ENCODE data around the gene UPK2. TPM values are rescaled to one million over a fixed set of nuclear protein-coding genes. Genes with fewer than 3 reads are reported as not detected.

The UPK2 gene

GRCh38 chr11:119000906-119001305, 44.8 kb downstream of the UPK2 start:
- Histone ChIP-seq H3K4me3 (replicated peaks; ENCODE audit: insufficient read depth, low read length) (no peak overlapping the region), H3K27ac (replicated peaks) (no peak overlapping the region), H3K27me3 (ENCODE audit: insufficient read depth, poor library complexity, severe bottlenecking) (no peaks in the 10 kb centered on the region)
- DNase-seq (ENCODE audit: low read depth in 1 of 2, low spot score in 1 of 2): no peak
- TF ChIP-seq CTCF (IDR thresholded peaks at IDR 0.05; ENCODE audit: insufficient read depth, low read length): no peak

DNA sequence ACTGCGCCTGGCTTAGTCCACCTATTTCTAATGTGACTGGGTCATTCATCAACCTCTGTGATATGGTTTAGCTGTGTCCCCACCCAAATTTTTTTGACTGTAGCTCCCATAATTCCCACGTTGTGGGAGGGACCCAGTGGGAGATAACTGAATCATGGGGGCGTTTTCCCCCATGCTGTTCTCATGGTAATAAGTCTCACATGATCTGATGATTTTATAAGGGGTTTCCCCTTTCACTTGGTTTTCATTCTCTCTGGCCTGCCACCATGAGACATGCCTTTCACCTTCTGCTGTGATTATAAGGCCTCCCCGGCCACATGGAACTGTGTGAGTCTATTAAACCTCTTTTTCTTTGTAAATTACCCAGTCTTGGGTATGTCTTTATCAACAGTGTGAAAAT, 50.6 kb downstream of the UPK2 start:
- TF ChIP-seq CTCF (IDR thresholded peaks at IDR 0.05; ENCODE audit: insufficient read depth, low read length) (no peak), SPI1 (IDR thresholded peaks at IDR 0.05; ENCODE audit: borderline replicate concordance, low read depth) (no peak), GABPA (IDR thresholded peaks at IDR 0.05; ENCODE audit: low read depth) (no peak), POLR2AphosphoS5 (IDR thresholded peaks at IDR 0.05; ENCODE audit: low read depth) (no peak)
- TF ChIP-seq, protein P1, sequence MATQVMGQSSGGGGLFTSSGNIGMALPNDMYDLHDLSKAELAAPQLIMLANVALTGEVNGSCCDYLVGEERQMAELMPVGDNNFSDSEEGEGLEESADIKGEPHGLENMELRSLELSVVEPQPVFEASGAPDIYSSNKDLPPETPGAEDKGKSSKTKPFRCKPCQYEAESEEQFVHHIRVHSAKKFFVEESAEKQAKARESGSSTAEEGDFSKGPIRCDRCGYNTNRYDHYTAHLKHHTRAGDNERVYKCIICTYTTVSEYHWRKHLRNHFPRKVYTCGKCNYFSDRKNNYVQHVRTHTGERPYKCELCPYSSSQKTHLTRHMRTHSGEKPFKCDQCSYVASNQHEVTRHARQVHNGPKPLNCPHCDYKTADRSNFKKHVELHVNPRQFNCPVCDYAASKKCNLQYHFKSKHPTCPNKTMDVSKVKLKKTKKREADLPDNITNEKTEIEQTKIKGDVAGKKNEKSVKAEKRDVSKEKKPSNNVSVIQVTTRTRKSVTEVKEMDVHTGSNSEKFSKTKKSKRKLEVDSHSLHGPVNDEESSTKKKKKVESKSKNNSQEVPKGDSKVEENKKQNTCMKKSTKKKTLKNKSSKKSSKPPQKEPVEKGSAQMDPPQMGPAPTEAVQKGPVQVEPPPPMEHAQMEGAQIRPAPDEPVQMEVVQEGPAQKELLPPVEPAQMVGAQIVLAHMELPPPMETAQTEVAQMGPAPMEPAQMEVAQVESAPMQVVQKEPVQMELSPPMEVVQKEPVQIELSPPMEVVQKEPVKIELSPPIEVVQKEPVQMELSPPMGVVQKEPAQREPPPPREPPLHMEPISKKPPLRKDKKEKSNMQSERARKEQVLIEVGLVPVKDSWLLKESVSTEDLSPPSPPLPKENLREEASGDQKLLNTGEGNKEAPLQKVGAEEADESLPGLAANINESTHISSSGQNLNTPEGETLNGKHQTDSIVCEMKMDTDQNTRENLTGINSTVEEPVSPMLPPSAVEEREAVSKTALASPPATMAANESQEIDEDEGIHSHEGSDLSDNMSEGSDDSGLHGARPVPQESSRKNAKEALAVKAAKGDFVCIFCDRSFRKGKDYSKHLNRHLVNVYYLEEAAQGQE (IDR thresholded peaks at IDR 0.05; ENCODE audit: insufficient replicate concordance, low read depth): no peak
- Histone ChIP-seq H3K27ac (replicated peaks) (no peak overlapping the region), H3K27me3 (ENCODE audit: insufficient read depth, poor library complexity, severe bottlenecking) (no peaks in the 10 kb centered on the region), H3K4me3 (replicated peaks; ENCODE audit: insufficient read depth, low read length) (no peak overlapping the region)
- no peak for DNase-seq (ENCODE audit: low read depth in 1 of 2, low spot score in 1 of 2)

Small RNAs within 50 kb of the gene (microRNA-seq; reads per million reads assigned to microRNA genes)
- gene MIR4492: not detected

All from HL-60 (cell line).